DOHH2 (cell line): ENCODE measurements around the gene PXDC1.

Source experiments
- CTCF ChIP-seq: fragments of 200-600 bp; sonication (generic); IDR thresholded peaks from one replicate; pipeline ENCODE4 v1.5.1; 2014; ENCODE audit warnings: antibody characterized with exemption, mild to moderate bottlenecking, low read depth, low read length; ENCODE audit not compliant: poor library complexity, severe bottlenecking
- EZH2phosphoT487 ChIP-seq: fragments of 200-600 bp; sonication (generic); IDR thresholded peaks from 2 replicates; pipeline ENCODE4 v1.6.1; 2017; ENCODE audit warnings: borderline replicate concordance, mild to moderate bottlenecking, antibody characterized with exemption, low read length, moderate library complexity, mixed read lengths

- TF ChIP-seq EZH2phosphoT487 (no peak), CTCF (no peak)
These were observed 8.0 kb downstream of the PXDC1 start for GRCh38 chr6:3743541-3743940.
